HepG2 (cell line): ENCODE data around the gene ADGRG6. TPM values are rescaled to one million over a fixed set of nuclear protein-coding genes. Genes with fewer than 3 reads are reported as not detected.

ENCODE experiments used
- ARNT ChIP-seq: fragments of 450-650 bp; IDR thresholded peaks from 2 replicates; pipeline ENCODE4 v1.6.1; 2017
- CCDC6 ChIP-seq: sonication (generic); formaldehyde crosslinking; IDR thresholded peaks from 2 replicates; pipeline ENCODE4 v1.8.1; 2022; ENCODE audit warnings: mild to moderate bottlenecking, missing genetic modification reagents, moderate library complexity
- CHD4 ChIP-seq: fragments of 200-600 bp; sonication (generic); IDR thresholded peaks from 2 replicates; pipeline ENCODE4 v1.7.0; 2017; ENCODE audit warnings: mild to moderate bottlenecking, low read length, borderline replicate concordance
- DRAP1 ChIP-seq: IDR thresholded peaks from 2 replicates; pipeline ENCODE4 v1.6.1; 2016; ENCODE audit warnings: missing genetic modification reagents, missing compliant biosample characterization
- RFXANK ChIP-seq: IDR thresholded peaks from 2 replicates; pipeline ENCODE4 v1.6.1; 2016
- SP140L ChIP-seq: sonication (generic); formaldehyde crosslinking; IDR thresholded peaks from 2 replicates; pipeline ENCODE4 v1.4.0; 2020; ENCODE audit warnings: missing genetic modification reagents, borderline replicate concordance
- YEATS2 ChIP-seq: sonication (generic); formaldehyde crosslinking; IDR thresholded peaks from 2 replicates; pipeline ENCODE4 v1.4.0; 2020; ENCODE audit warnings: missing genetic modification reagents, borderline replicate concordance
- ZBTB20 ChIP-seq: sonication (generic); formaldehyde crosslinking; IDR thresholded peaks from 2 replicates; pipeline ENCODE4 v1.8.1; 2023; ENCODE audit warnings: missing genetic modification reagents, low read depth, mild to moderate bottlenecking, borderline replicate concordance
- ZBTB34 ChIP-seq: sonication (generic); formaldehyde crosslinking; IDR thresholded peaks from 2 replicates; pipeline ENCODE4 v1.8.0; 2022; ENCODE audit warnings: mild to moderate bottlenecking, missing genetic modification reagents
- ZHX2 ChIP-seq, 2 experiments: sonication (generic) in 1 of 2; formaldehyde crosslinking in 1 of 2; IDR thresholded peaks; 2 replicates each; pipeline versions ENCODE4 v1.6.1 to v1.9.0; 2014 to 2022; ENCODE audit warnings: antibody characterized with exemption in 1 of 2, borderline replicate concordance in 1 of 2, inconsistent platforms in 1 of 2, low read depth in 1 of 2, missing genetic modification reagents in 1 of 2
- ZNF414 ChIP-seq: sonication (generic); formaldehyde crosslinking; IDR thresholded peaks from 2 replicates; pipeline ENCODE4 v1.5.0; 2020; ENCODE audit warnings: missing genetic modification reagents
- ZNF484 ChIP-seq: sonication (generic); formaldehyde crosslinking; IDR thresholded peaks from 2 replicates; pipeline ENCODE4 v1.5.1; 2020; ENCODE audit warnings: mild to moderate bottlenecking, low read depth, missing genetic modification reagents, borderline replicate concordance
- ZNF567 ChIP-seq: sonication (generic); formaldehyde crosslinking; IDR thresholded peaks from 2 replicates; pipeline ENCODE4 v1.8.1; 2023; ENCODE audit warnings: mild to moderate bottlenecking, missing genetic modification reagents, borderline replicate concordance
- ZNF619 ChIP-seq: sonication (generic); formaldehyde crosslinking; IDR thresholded peaks from 2 replicates; pipeline ENCODE4 v1.4.0; 2020; ENCODE audit warnings: mild to moderate bottlenecking, missing genetic modification reagents
- ZNF652 ChIP-seq: IDR thresholded peaks from 2 replicates; pipeline ENCODE4 v1.6.1; 2016; ENCODE audit warnings: low read depth, borderline replicate concordance
- ZNF672 ChIP-seq: sonication (generic); formaldehyde crosslinking; IDR thresholded peaks from 2 replicates; pipeline ENCODE4 v1.8.1; 2022; ENCODE audit warnings: missing genetic modification reagents
- ZNF782 ChIP-seq: sonication (generic); formaldehyde crosslinking; IDR thresholded peaks from 2 replicates; pipeline ENCODE4 v1.4.0; 2020; ENCODE audit warnings: missing genetic modification reagents, mild to moderate bottlenecking, borderline replicate concordance
- ZNF816 ChIP-seq: sonication (generic); formaldehyde crosslinking; IDR thresholded peaks from 2 replicates; pipeline ENCODE4 v1.8.0; 2022; ENCODE audit warnings: missing genetic modification reagents, mild to moderate bottlenecking, borderline replicate concordance
- polyA plus RNA-seq, 8 experiments: library from polyadenylated mRNA; depleted of rRNA in 3 of 8; stranded (reverse) in 7 of 8; unstranded in 1 of 8; fragments of >200 nt; fragmentation: Illumina TruSeq in 4 of 8; extraction: Trizol in 4 of 8; gene quantifications; 2 replicates each; pipeline versions ENCODE4 v1.2.1 to v1.2.3, GENCODE V29; 2011 to 2016; ENCODE audit warnings: low read depth in 4 of 8, missing spikeins in 1 of 8, mixed read lengths in 1 of 8; ENCODE audit not compliant: insufficient read depth in 1 of 8
- total RNA-seq, 5 experiments: library from RNA; depleted of rRNA; stranded (reverse); fragments of >200 nt; fragmentation: Illumina TruSeq; extraction: Trizol; gene quantifications; 2 replicates each; pipeline ENCODE4 v1.2.3, GENCODE V29; 2016; ENCODE audit warnings: low read depth in 1 of 5
- TF ChIP-seq, protein P1 (sequence below): sonication (generic); formaldehyde crosslinking; IDR thresholded peaks from 2 replicates; pipeline ENCODE4 v1.8.1; 2023; ENCODE audit warnings: mild to moderate bottlenecking, missing genetic modification reagents

Gene ADGRG6
- total and polyA plus RNA-seq, 2 of the 13 experiments (the other 11 are each of a cell fraction or from before 2014, with no cell fraction given): 129 to 249 TPM

DNA sequence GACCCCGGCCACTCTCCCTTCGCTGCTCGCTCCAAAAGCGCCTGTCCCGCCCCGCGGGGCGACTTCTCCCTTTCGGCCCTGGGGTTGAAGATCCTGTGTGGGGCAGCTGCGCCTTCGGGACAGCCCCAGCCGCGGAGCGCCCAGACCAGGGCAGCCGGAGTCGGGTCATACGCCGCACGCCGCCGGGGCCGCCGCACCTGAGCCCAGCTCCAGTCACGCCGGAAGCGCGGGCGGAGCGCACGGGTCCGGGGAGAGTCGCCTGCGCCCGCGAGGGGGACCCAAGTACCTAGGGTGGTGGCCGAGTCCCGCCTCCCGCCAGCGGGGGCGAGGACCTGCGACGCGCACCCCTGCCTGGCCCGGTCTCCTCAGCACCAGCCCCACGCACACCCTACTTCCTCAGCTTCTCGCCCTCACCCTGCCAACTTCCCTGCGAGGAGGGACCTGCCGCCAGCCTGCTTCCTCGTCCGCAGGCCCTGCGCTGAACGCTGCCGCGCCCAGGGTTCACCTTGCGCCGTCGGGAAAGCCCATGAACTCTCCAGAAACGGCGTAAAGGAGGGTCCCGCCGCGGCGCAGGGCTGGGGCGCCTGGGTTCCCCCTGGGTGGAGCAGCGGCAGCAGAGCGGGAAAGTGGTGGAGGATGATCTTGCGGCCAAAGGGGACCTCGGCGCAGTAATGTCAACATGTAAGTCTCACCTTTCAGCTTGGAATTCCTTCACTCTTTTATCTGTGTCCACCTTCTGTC, at the start of gene ADGRG6 (continued):
- TF ChIP-seq ZNF484 (no peak; the same call in 1 of the 2 replicates), ZNF652 (CRISPR knock-in tag) (no peak; the same call in 1 of the 2 replicates), DRAP1 (peak; percentile 79), ZNF619 (CRISPR knock-in tag) (peak; percentile 72; the same call in 1 of the 2 replicates), ZNF816 (CRISPR knock-in tag) (peak; percentile 74; the same call in 1 of the 2 replicates), ZBTB34 (CRISPR knock-in tag) (peak; percentile 92), ZBTB20 (no peak; the same call in none of the 2 replicates), ZNF672 (CRISPR knock-in tag) (no peak), SP140L (CRISPR knock-in tag) (0 out of 2 replicates have a peak, but pooled peaks have one; percentile 15), ZNF567 (CRISPR knock-in tag) (no peak), ZNF782 (peak; percentile 94; the same call in 1 of the 2 replicates), ZNF414 (CRISPR knock-in tag) (peak; percentile 99), YEATS2 (peak; percentile 49; the same call in 1 of the 2 replicates), ARNT (no peak), CHD4 (no peak), RFXANK (CRISPR knock-in tag) (peak; percentile 71; the same call in 1 of the 2 replicates), CCDC6 (CRISPR knock-in tag) (peak; percentile 96), ZHX2 (IDR thresholded peaks at IDR 0.05; ENCODE audit: low read depth) (no peak; the same call in 1 of the 2 replicates), ZHX2 (CRISPR knock-in tag; IDR thresholded peaks at IDR 0.05; ENCODE audit: borderline replicate concordance) (peak; percentile 79; the same call in 1 of the 2 replicates)
- TF ChIP-seq, protein P1, sequence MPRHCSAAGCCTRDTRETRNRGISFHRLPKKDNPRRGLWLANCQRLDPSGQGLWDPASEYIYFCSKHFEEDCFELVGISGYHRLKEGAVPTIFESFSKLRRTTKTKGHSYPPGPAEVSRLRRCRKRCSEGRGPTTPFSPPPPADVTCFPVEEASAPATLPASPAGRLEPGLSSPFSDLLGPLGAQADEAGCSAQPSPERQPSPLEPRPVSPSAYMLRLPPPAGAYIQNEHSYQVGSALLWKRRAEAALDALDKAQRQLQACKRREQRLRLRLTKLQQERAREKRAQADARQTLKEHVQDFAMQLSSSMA (CRISPR knock-in tag): peak; percentile 82
